ENCODE measurements around the gene MYOM3. TPM values are rescaled to one million over a fixed set of nuclear protein-coding genes. Genes with fewer than 3 reads are reported as not detected.
A peak's percentile ranks its signal among the peaks of the same experiment; 100 is the strongest.

The MYOM3 gene
- total RNA-seq, 1 experiment from 2014 or later = not detected

GRCh38 chr1:24150234-24151174, 38.6 kb upstream of the MYOM3 start:
- CTCF ChIA-PET = interaction anchor here (0.5 to 2.0 kb wide), 21 partner anchors 10 to 1849 kb away, joined by 3 to 45 read pairs (median 4); no protein-coding TSS in a partner anchor
- H3K9me3 ChIP-seq (ENCODE audit: low read depth, low read length, poor library complexity, severe bottlenecking) = no peaks in the 10 kb centered on the region
- H3K27me3 ChIP-seq (replicated peaks; ENCODE audit: insufficient read depth, low read depth, low read length, poor library complexity) = no peaks in the 10 kb centered on the region
- H3K4me1 ChIP-seq (ENCODE audit: insufficient read depth, low read length, poor library complexity, severe bottlenecking) = peaks cover 4% of the 10 kb centered on the region
- H3K36me3 ChIP-seq (ENCODE audit: insufficient read depth, low read length, poor library complexity, severe bottlenecking) = no peaks in the 10 kb centered on the region
- peak overlapping the region; percentile 16 for H3K4me3 ChIP-seq (ENCODE audit: low read depth, low read length, poor library complexity, severe bottlenecking)
- no TSS peak for BruUV-seq (replicated peaks)
- DNase-seq (ENCODE audit: low spot score) = peak; percentile 83
- POLR2A ChIA-PET (ENCODE audit: low non-redundant PET) = interaction anchor here (0.5 to 0.7 kb wide), 3 partner anchors 14 to 269 kb away, joined by 6 to 13 read pairs (median 6); no protein-coding TSS in a partner anchor
- H3K27ac ChIP-seq (ENCODE audit: low read depth, low read length, poor library complexity, severe bottlenecking) = no peak overlapping the region
- TF ChIP-seq, protein P1, sequence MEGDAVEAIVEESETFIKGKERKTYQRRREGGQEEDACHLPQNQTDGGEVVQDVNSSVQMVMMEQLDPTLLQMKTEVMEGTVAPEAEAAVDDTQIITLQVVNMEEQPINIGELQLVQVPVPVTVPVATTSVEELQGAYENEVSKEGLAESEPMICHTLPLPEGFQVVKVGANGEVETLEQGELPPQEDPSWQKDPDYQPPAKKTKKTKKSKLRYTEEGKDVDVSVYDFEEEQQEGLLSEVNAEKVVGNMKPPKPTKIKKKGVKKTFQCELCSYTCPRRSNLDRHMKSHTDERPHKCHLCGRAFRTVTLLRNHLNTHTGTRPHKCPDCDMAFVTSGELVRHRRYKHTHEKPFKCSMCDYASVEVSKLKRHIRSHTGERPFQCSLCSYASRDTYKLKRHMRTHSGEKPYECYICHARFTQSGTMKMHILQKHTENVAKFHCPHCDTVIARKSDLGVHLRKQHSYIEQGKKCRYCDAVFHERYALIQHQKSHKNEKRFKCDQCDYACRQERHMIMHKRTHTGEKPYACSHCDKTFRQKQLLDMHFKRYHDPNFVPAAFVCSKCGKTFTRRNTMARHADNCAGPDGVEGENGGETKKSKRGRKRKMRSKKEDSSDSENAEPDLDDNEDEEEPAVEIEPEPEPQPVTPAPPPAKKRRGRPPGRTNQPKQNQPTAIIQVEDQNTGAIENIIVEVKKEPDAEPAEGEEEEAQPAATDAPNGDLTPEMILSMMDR (conservative IDR thresholded peaks at IDR 0.05; ENCODE audit: low read depth, low read length) = peak; percentile 93
- TF ChIP-seq EZH2 (IDR thresholded peaks at IDR 0.05; ENCODE audit: borderline replicate concordance, low read depth, low read length, poor library complexity, severe bottlenecking) = no peak
- intact Hi-C loops (cut with micrococcal nuclease; ENCODE audit: unreplicated experiment) = loop anchor here (1.0 kb wide), 1 partner anchor 241 kb away; no protein-coding TSS in a partner anchor

- CTCF ChIA-PET = interaction anchor here (0.6 to 2.0 kb wide), 19 partner anchors 11 to 1849 kb away, joined by 3 to 45 read pairs (median 4); no protein-coding TSS in a partner anchor
- H3K27ac ChIP-seq (ENCODE audit: low read depth, low read length, poor library complexity, severe bottlenecking) = no peak overlapping the region
- DNase-seq (ENCODE audit: low spot score) = peak; percentile 18
- intact Hi-C loops (cut with micrococcal nuclease; ENCODE audit: unreplicated experiment) = loop anchor here (1.0 kb wide), 1 partner anchor 241 kb away; no protein-coding TSS in a partner anchor
- BruUV-seq (replicated peaks) = no TSS peak
- no peaks in the 10 kb centered on the region for H3K36me3 ChIP-seq (ENCODE audit: insufficient read depth, low read length, poor library complexity, severe bottlenecking)
- H3K9me3 ChIP-seq (ENCODE audit: low read depth, low read length, poor library complexity, severe bottlenecking) = no peaks in the 10 kb centered on the region
- POLR2A ChIA-PET (ENCODE audit: low non-redundant PET) = interaction anchor here (0.5 to 0.7 kb wide), 3 partner anchors 13 to 270 kb away, joined by 6 to 13 read pairs (median 6); no protein-coding TSS in a partner anchor
- no peaks in the 10 kb centered on the region for H3K27me3 ChIP-seq (replicated peaks; ENCODE audit: insufficient read depth, low read depth, low read length, poor library complexity)
- TF ChIP-seq, protein P1 (conservative IDR thresholded peaks at IDR 0.05; ENCODE audit: low read depth, low read length) = no peak
- no peak for TF ChIP-seq EZH2 (IDR thresholded peaks at IDR 0.05; ENCODE audit: borderline replicate concordance, low read depth, low read length, poor library complexity, severe bottlenecking)
- H3K4me3 ChIP-seq (ENCODE audit: low read depth, low read length, poor library complexity, severe bottlenecking) = peak overlapping the region; percentile 16
- H3K4me1 ChIP-seq (ENCODE audit: insufficient read depth, low read length, poor library complexity, severe bottlenecking) = peaks cover 4% of the 10 kb centered on the region
Observed at GRCh38 chr1:24149866-24150233, 37.9 kb upstream of the MYOM3 start.

GRCh38 chr1:24147816-24148215, 35.9 kb upstream of the MYOM3 start:
- BruUV-seq (replicated peaks) = no TSS peak
- intact Hi-C loops (cut with micrococcal nuclease; ENCODE audit: unreplicated experiment) = no loop called here
- Histone ChIP-seq H3K4me1 (ENCODE audit: insufficient read depth, low read length, poor library complexity, severe bottlenecking) (peaks cover 4% of the 10 kb centered on the region), H3K27me3 (replicated peaks; ENCODE audit: insufficient read depth, low read depth, low read length, poor library complexity) (no peaks in the 10 kb centered on the region), H3K36me3 (ENCODE audit: insufficient read depth, low read length, poor library complexity, severe bottlenecking) (no peaks in the 10 kb centered on the region), H3K27ac (ENCODE audit: low read depth, low read length, poor library complexity, severe bottlenecking) (no peak overlapping the region), H3K4me3 (ENCODE audit: low read depth, low read length, poor library complexity, severe bottlenecking) (no peak overlapping the region), H3K9me3 (ENCODE audit: low read depth, low read length, poor library complexity, severe bottlenecking) (no peaks in the 10 kb centered on the region)
- CTCF ChIA-PET = no interaction called here
- DNase-seq (ENCODE audit: low spot score) = no peak
- POLR2A ChIA-PET (ENCODE audit: low non-redundant PET) = no interaction called here
- TF ChIP-seq EZH2 (IDR thresholded peaks at IDR 0.05; ENCODE audit: borderline replicate concordance, low read depth, low read length, poor library complexity, severe bottlenecking) = no peak
- TF ChIP-seq, protein P1 (conservative IDR thresholded peaks at IDR 0.05; ENCODE audit: low read depth, low read length) = no peak

All from A673 (cell line).